GM12878 (cell line): ENCODE measurements around the gene SEMA3B. TPM values are rescaled to one million over a fixed set of nuclear protein-coding genes. Genes with fewer than 3 reads are reported as not detected.

Experiments
- ATAC-seq: fragments of 200-7000 bp; cut with Tn5 transposase; 3 replicates; pipeline ENCODE4 v1.9.1; 2020; ENCODE audit warnings: mild to moderate bottlenecking, moderate library complexity
- BruUV-seq: library from RNA; stranded (reverse); fragments of 400-500 nt; replicated peaks from 2 replicates; lab custom pipeline; 2021; lab: Mats Ljungman, UMichigan
- CTCF ChIA-PET: fragments of 300-600 bp; sonication (Branson Sonifier 250); formaldehyde crosslinking; extraction: SDS; loops from one replicate; lab custom pipeline; 2021; ENCODE audit warnings: inconsistent platforms; lab: Yijun Ruan, JAX
- POLR2A ChIA-PET: fragments of 350-600 bp; formaldehyde crosslinking; extraction: SDS; loops from one replicate; lab custom pipeline; 2021; ENCODE audit warnings: inconsistent platforms; lab: Charles Lee
- RAD21 ChIA-PET: fragments of 300-600 bp; sonication (Branson Sonifier 250); formaldehyde crosslinking; loops from one replicate; lab custom pipeline; 2023; ENCODE audit warnings: antibody characterized with exemption; ENCODE audit not compliant: unreplicated experiment; lab: Charles Lee
- SMC1A ChIA-PET: fragments of 300-600 bp; sonication (Branson Sonifier 250); formaldehyde crosslinking; loops from one replicate; lab custom pipeline; 2023; ENCODE audit not compliant: unreplicated experiment, uncharacterized antibody; lab: Charles Lee
- DNase-seq: peaks from one replicate; pipeline ENCODE4 v3.0.0-alpha.2; 2011; ENCODE audit warnings: low read depth, low spot score
- FAIRE-seq: peaks from 3 replicates; lab custom pipeline; 2011; peaks lifted over from hg19 to GRCh38; lab: Jason Lieb, UNC
- H2AFZ ChIP-seq: 2 replicates; pipeline ENCODE4 v1.6.0; 2011; ENCODE audit warnings: low read depth, low read length, control low read depth; ENCODE audit not compliant: control insufficient read depth
- H3K27ac ChIP-seq: 2 replicates; pipeline ENCODE4 v1.5.1; 2011; ENCODE audit warnings: control low read depth; ENCODE audit not compliant: control insufficient read depth, insufficient read depth
- H3K27me3 ChIP-seq, 2 experiments: replicated peaks in 1 of 2; 2 replicates each; pipeline versions ENCODE4 v1.6.0 to v1.6.1; 2011; ENCODE audit warnings: low read length in 1 of 2; ENCODE audit not compliant: control insufficient read depth in 2 of 2, insufficient read depth in 2 of 2
- H3K36me3 ChIP-seq, 2 experiments: 2 replicates each; pipeline ENCODE4 v1.5.1; 2011; ENCODE audit warnings: low read length in 1 of 2; ENCODE audit not compliant: control insufficient read depth in 2 of 2, insufficient read depth in 2 of 2
- H3K4me1 ChIP-seq: 2 replicates; pipeline ENCODE4 v1.6.1; 2011; ENCODE audit warnings: mild to moderate bottlenecking, low read length, moderate library complexity, mixed read lengths; ENCODE audit not compliant: control insufficient read depth, insufficient read depth
- H3K4me2 ChIP-seq: 2 replicates; pipeline ENCODE4 v1.6.0; 2011; ENCODE audit warnings: control low read depth; ENCODE audit not compliant: control insufficient read depth, insufficient read depth
- H3K4me3 ChIP-seq: fragments of 200-600 bp; sonication (generic); 2 replicates; pipeline ENCODE4 v1.5.1; 2016
- H3K79me2 ChIP-seq: 2 replicates; pipeline ENCODE4 v1.6.0; 2011; ENCODE audit warnings: low read length; ENCODE audit not compliant: control insufficient read depth, insufficient read depth
- H3K9ac ChIP-seq: 2 replicates; pipeline ENCODE4 v1.8.0; 2011; ENCODE audit warnings: low read length, control low read depth, mixed read lengths; ENCODE audit not compliant: control insufficient read depth, insufficient read depth
- H3K9me3 ChIP-seq: replicated peaks from 3 replicates; pipeline ENCODE4 v1.5.1; 2011; ENCODE audit warnings: mild to moderate bottlenecking, low read length; ENCODE audit not compliant: control insufficient read depth, insufficient read depth
- H4K20me1 ChIP-seq: 2 replicates; pipeline ENCODE4 v1.6.0; 2011; ENCODE audit not compliant: control insufficient read depth, insufficient read depth
- BRCA1 ChIP-seq: IDR thresholded peaks from 2 replicates; pipeline ENCODE4 v1.6.1; 2011; ENCODE audit warnings: low read depth, low read length, improper control_type of control experiment
- CBX3 ChIP-seq: fragments of 200-600 bp; sonication (generic); IDR thresholded peaks from 2 replicates; pipeline ENCODE4 v1.6.1; 2016; ENCODE audit warnings: low read depth, borderline replicate concordance
- CHD1 ChIP-seq: IDR thresholded peaks from 2 replicates; pipeline ENCODE4 v1.6.1; 2012; ENCODE audit warnings: low read depth, low read length, improper control_type of control experiment
- E4F1 ChIP-seq: fragments of 450-650 bp; IDR thresholded peaks from 2 replicates; pipeline ENCODE4 v1.6.1; 2018; ENCODE audit warnings: borderline replicate concordance, mild to moderate bottlenecking; ENCODE audit not compliant: partially characterized antibody
- EGR1 ChIP-seq, 2 experiments: IDR thresholded peaks; 1 replicate in 1 of 2; 2 replicates in 1 of 2; pipeline ENCODE4 v1.6.1; 2011 to 2012; ENCODE audit warnings: low read depth in 2 of 2, low read length in 2 of 2, borderline replicate concordance in 1 of 2, mild to moderate bottlenecking in 1 of 2, moderate library complexity in 1 of 2
- MTA2 ChIP-seq: fragments of 450-650 bp; IDR thresholded peaks from 2 replicates; pipeline ENCODE4 v1.6.1; 2016; ENCODE audit warnings: low read depth, mild to moderate bottlenecking, moderate library complexity
- SKIL ChIP-seq: fragments of 450-650 bp; IDR thresholded peaks from 2 replicates; pipeline ENCODE4 v1.6.1; 2017; ENCODE audit warnings: mild to moderate bottlenecking, low read depth, inconsistent platforms; ENCODE audit not compliant: poor library complexity, severe bottlenecking
- SREBF1 ChIP-seq: IDR thresholded peaks from 2 replicates; pipeline ENCODE4 v1.6.1; 2012; ENCODE audit warnings: mild to moderate bottlenecking, low read length
- SRF ChIP-seq, 2 experiments: IDR thresholded peaks; 2 replicates each; pipeline ENCODE4 v1.6.1; 2011; ENCODE audit warnings: low read depth in 2 of 2, low read length in 2 of 2, mild to moderate bottlenecking in 1 of 2, moderate library complexity in 1 of 2
- STAT3 ChIP-seq: IDR thresholded peaks from 2 replicates; pipeline ENCODE4 v1.6.1; 2011; ENCODE audit warnings: low read depth, low read length, improper control_type of control experiment
- YBX1 ChIP-seq: fragments of 450-650 bp; IDR thresholded peaks from 2 replicates; pipeline ENCODE4 v1.6.1; 2016; ENCODE audit warnings: antibody characterized with exemption
- ZNF384 ChIP-seq: IDR thresholded peaks from 2 replicates; pipeline ENCODE4 v1.6.1; 2012; ENCODE audit warnings: low read depth, mild to moderate bottlenecking, low read length, improper control_type of control experiment, borderline replicate concordance
- WGBS: methylation state at CpG from one replicate; pipeline ENCODE4 v1.1.6; 2016; ENCODE audit warnings: low lambda C conversion rate; ENCODE audit not compliant: insufficient replicate concordance, insufficient coverage; ENCODE audit errors: missing lambda C conversion rate; 5-methylcytosine and 5-hydroxymethylcytosine counted together
- in situ Hi-C: fragments of 300-500 bp; cut with MboI; formaldehyde crosslinking; loops from 9 replicates; pipeline ENCODE4 v1.14.3; 2018; ENCODE audit warnings: mixed read lengths
- intact Hi-C: fragments of 100-400 bp; cut with micrococcal nuclease; formaldehyde crosslinking; loops from one replicate; pipeline ENCODE4 v1.14.2; 2022; ENCODE audit not compliant: unreplicated experiment
- polyA plus RNA-seq, 11 experiments: library from polyadenylated mRNA; depleted of rRNA in 4 of 11; unstranded in 6 of 11; stranded (reverse) in 5 of 11; fragments of >200 nt; fragmentation: Nextera tagmentation in 4 of 11; fragmentation: Illumina TruSeq in 1 of 11; extraction: Ambion mirVana in 4 of 11; extraction: Trizol in 1 of 11; gene quantifications; 1 replicate in 1 of 11; 2 replicates in 10 of 11; pipeline versions ENCODE4 v1.2.1 to v1.2.3, GENCODE V29; 2011 to 2016; ENCODE audit warnings: inconsistent platforms in 2 of 11, missing spikeins in 2 of 11, low read depth in 1 of 11
- total RNA-seq, 4 experiments: library from RNA; depleted of rRNA in 3 of 4; stranded (reverse); fragments of >200 nt in 3 of 4; fragmentation: Illumina TruSeq in 1 of 4; extraction: Trizol in 1 of 4; gene quantifications; 2 replicates each; pipeline versions ENCODE4 v1.2.1 to v1.2.3, GENCODE V29; 2013 to 2021

SEMA3B gene
- total and polyA plus RNA-seq, 10 of the 15 experiments (the other 5 are each of a cell fraction or from before 2014, with no cell fraction given): 0.06 to 0.59 (median 0.14) TPM; not detected in 2

DNA sequence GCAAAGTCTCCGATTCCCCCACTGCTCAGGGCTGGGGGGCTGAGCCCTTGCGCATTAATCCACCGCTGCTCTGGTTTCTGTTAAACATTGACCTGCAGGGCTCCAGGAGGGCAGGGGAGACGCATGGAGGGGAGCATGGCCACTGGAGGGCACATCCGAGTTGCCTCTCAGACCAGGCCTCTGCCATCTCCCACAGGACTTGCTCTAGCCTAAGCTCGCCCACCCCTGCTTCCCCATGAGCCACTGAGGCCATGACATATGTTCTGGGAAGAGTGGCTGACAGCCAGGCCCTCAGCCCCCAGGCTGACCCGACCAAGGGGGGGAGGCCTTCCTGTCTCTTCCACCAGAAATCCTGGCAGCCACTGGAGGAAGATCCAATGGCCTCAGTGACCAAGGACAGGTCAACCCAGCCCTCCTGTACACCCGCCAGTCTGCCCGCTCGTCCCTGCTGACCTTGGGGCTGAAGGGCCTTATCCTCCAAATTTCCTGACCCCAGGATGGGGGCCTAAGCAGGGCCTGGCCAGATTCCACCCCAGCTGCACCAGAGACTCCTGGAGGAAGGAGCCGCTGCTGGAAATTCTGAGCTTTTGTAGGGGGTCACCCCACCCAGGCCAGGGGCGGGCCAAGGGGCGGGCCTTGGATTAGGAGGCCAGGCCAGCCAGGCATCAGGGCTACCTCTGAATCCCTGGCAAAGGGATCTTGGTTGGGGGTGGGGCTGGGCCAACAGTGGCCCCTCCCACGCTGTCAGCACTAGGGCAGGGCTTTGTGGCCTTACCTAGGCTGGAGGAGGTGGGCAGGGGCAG lies 34.3 kb downstream of the SEMA3B start, which contains the start of gene HYAL1:
HYAL1 (minus strand) TSS at position 562 of the 803 bp plus-strand sequence. CDS start 618 bp downstream, outside the sequence.
- ChIA-PET RAD21 (no interaction called here), CTCF (interaction anchor here (3.5 kb wide), 1 partner anchor 21 kb away, joined by 13 read pairs; no protein-coding TSS in a partner anchor), SMC1A (no interaction called here), POLR2A (no interaction called here)
- no peak for FAIRE-seq
- H3K27ac ChIP-seq: no peak within 1 kb of the TSS
- no peak for ATAC-seq
- 77% methylated on average over 14 of the region's 14 CpGs for WGBS
- peaks cover 2% of the 10 kb centered on the region; the same call in 1 of the 2 replicates for H3K79me2 ChIP-seq
- in situ Hi-C loops (no loop called here), intact Hi-C loops (no loop called here)
- TF ChIP-seq ZNF384 (no peak), MTA2 (no peak), BRCA1 (no peak), SREBF1 (no peak), STAT3 (no peak), YBX1 (no peak), CBX3 (no peak), SKIL (no peak), E4F1 (no peak), CHD1 (no peak), EGR1 (IDR thresholded peaks at IDR 0.05; ENCODE audit: borderline replicate concordance in 1 of 2, low read depth in 2 of 2, low read length in 2 of 2) (no peak), SRF (IDR thresholded peaks at IDR 0.05; ENCODE audit: low read depth in 2 of 2, low read length in 2 of 2) (no peak)
- H3K9ac ChIP-seq: no peak within 1 kb of the TSS
- no peaks in the 10 kb centered on the region for H3K36me3 ChIP-seq
- no peak for DNase-seq
- no peak within 1 kb of the TSS for H3K4me3 ChIP-seq
- no peaks in the 10 kb centered on the region for H4K20me1 ChIP-seq
- no peaks in the 10 kb centered on the region for H3K27me3 ChIP-seq
- no TSS peak for BruUV-seq
- H2AFZ ChIP-seq: no peak within 1 kb of the TSS
- H3K4me1 ChIP-seq: peaks cover 1% of the 10 kb centered on the region
- H3K4me2 ChIP-seq: no peak within 1 kb of the TSS
- no peaks in the 10 kb centered on the region for H3K9me3 ChIP-seq
